IMR-90 (cell line): ENCODE data around the gene EIF4G3.

ENCODE experiments used
- BHLHE40 ChIP-seq: fragments of 150-350 bp; IDR thresholded peaks from 2 replicates; pipeline ENCODE4 v1.6.1; 2016; ENCODE audit warnings: mild to moderate bottlenecking, low read depth, low read length
- CEBPB ChIP-seq: IDR thresholded peaks from 2 replicates; pipeline ENCODE4 v1.6.1; 2012; ENCODE audit warnings: low read depth, low read length, improper control_type of control experiment
- FOS ChIP-seq: fragments of 150-350 bp; IDR thresholded peaks from 2 replicates; pipeline ENCODE4 v1.6.1; 2016; ENCODE audit warnings: low read depth, low read length
- MAZ ChIP-seq: IDR thresholded peaks from 2 replicates; pipeline ENCODE4 v1.6.1; 2012; ENCODE audit warnings: low read depth, mild to moderate bottlenecking, low read length, improper control_type of control experiment, moderate library complexity, borderline replicate concordance
- MXI1 ChIP-seq: IDR thresholded peaks from 2 replicates; pipeline ENCODE4 v1.6.1; 2012; ENCODE audit warnings: low read depth, mild to moderate bottlenecking, low read length, moderate library complexity, borderline replicate concordance
- NFE2L2 ChIP-seq: fragments of 150-350 bp; IDR thresholded peaks from 2 replicates; pipeline ENCODE4 v1.6.1; 2016; ENCODE audit warnings: low read depth, mild to moderate bottlenecking, low read length
- POLR2A ChIP-seq: IDR thresholded peaks from 2 replicates; pipeline ENCODE4 v1.6.1; 2012; ENCODE audit warnings: mild to moderate bottlenecking, low read depth, low read length
- RAD21 ChIP-seq: IDR thresholded peaks from 2 replicates; pipeline ENCODE4 v1.6.1; 2012; ENCODE audit warnings: low read length, improper control_type of control experiment
- RCOR1 ChIP-seq: IDR thresholded peaks from 2 replicates; pipeline ENCODE4 v1.6.1; 2012; ENCODE audit warnings: mild to moderate bottlenecking, low read length, improper control_type of control experiment; ENCODE audit not compliant: insufficient replicate concordance
- RFX5 ChIP-seq: IDR thresholded peaks from 2 replicates; pipeline ENCODE4 v1.8.0; 2012; ENCODE audit warnings: low read depth, mild to moderate bottlenecking, low read length, moderate library complexity
- TF ChIP-seq, protein P1 (sequence below): conservative IDR thresholded peaks from 2 replicates; pipeline ENCODE4 v1.5.1; 2012; ENCODE audit warnings: mild to moderate bottlenecking, low read depth, low read length, improper control_type of control experiment
- TF ChIP-seq, protein P2 (sequence below): fragments of 150-350 bp; IDR thresholded peaks from 2 replicates; pipeline ENCODE4 v1.6.1; 2016; ENCODE audit warnings: low read depth, mild to moderate bottlenecking, low read length, moderate library complexity, borderline replicate concordance

DNA sequence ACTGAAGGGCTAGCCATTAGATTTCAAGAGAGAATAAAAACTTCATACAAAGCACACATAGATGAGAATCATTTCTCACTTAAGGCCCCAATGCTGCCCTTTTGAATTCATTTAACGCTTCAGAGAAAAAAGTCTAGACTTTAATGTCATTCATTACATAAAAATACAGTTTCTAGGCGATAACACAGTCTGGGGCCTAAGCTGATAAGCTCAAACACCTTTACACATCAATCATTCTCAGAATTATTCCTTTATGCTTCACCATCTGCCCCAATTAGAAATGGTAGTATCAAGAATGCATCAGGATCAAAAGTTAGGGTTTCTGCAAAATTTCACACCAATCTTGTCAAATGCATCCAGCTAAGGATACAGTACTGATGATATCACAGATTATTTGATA, 289.5 kb downstream of the EIF4G3 start:
- TF ChIP-seq, protein P1, sequence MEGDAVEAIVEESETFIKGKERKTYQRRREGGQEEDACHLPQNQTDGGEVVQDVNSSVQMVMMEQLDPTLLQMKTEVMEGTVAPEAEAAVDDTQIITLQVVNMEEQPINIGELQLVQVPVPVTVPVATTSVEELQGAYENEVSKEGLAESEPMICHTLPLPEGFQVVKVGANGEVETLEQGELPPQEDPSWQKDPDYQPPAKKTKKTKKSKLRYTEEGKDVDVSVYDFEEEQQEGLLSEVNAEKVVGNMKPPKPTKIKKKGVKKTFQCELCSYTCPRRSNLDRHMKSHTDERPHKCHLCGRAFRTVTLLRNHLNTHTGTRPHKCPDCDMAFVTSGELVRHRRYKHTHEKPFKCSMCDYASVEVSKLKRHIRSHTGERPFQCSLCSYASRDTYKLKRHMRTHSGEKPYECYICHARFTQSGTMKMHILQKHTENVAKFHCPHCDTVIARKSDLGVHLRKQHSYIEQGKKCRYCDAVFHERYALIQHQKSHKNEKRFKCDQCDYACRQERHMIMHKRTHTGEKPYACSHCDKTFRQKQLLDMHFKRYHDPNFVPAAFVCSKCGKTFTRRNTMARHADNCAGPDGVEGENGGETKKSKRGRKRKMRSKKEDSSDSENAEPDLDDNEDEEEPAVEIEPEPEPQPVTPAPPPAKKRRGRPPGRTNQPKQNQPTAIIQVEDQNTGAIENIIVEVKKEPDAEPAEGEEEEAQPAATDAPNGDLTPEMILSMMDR: no peak
- TF ChIP-seq RCOR1 (no peak), POLR2A (no peak), RAD21 (no peak), RFX5 (no peak), NFE2L2 (no peak), MXI1 (no peak), CEBPB (no peak), FOS (no peak), MAZ (no peak), BHLHE40 (no peak)
- TF ChIP-seq, protein P2, sequence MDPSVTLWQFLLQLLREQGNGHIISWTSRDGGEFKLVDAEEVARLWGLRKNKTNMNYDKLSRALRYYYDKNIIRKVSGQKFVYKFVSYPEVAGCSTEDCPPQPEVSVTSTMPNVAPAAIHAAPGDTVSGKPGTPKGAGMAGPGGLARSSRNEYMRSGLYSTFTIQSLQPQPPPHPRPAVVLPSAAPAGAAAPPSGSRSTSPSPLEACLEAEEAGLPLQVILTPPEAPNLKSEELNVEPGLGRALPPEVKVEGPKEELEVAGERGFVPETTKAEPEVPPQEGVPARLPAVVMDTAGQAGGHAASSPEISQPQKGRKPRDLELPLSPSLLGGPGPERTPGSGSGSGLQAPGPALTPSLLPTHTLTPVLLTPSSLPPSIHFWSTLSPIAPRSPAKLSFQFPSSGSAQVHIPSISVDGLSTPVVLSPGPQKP: no peak
